Heart left ventricle (tissue), 16 donors: ENCODE measurements around the gene NUP210. TPM values are rescaled to one million over a fixed set of nuclear protein-coding genes. Genes with fewer than 3 reads are reported as not detected.

Experiments
- ATAC-seq, 4 donors: fragments of 200-7000 bp; cut with Tn5 transposase; one replicate each; pipeline ENCODE4 v1.9.1; 2020 to 2022; ENCODE audit warnings: moderate library complexity in 4 of 4, mild to moderate bottlenecking in 3 of 4, moderate number of reproducible peaks in 1 of 4
- DNase-seq, 5 donors: peaks; one replicate each; pipeline ENCODE4 v3.0.0-alpha.2; 2020
- H3K27ac ChIP-seq, 12 donors: fragments of 200-600 bp; sonication (generic) in 4 of 12; one replicate each; pipeline versions ENCODE4 v1.5.0 to v1.8.0; 2016 to 2022; ENCODE audit warnings: mild to moderate bottlenecking in 2 of 12
- H3K27me3 ChIP-seq, 9 donors: fragments of 200-600 bp; sonication (generic) in 2 of 9; one replicate each; pipeline versions ENCODE4 v1.5.1 to v1.8.0; 2016 to 2022; ENCODE audit warnings: mild to moderate bottlenecking in 3 of 9
- H3K36me3 ChIP-seq, 9 donors: fragments of 200-600 bp; sonication (generic) in 2 of 9; one replicate each; pipeline versions ENCODE4 v1.5.0 to v1.8.0; 2018 to 2022; ENCODE audit warnings: mild to moderate bottlenecking in 2 of 9
- H3K4me1 ChIP-seq, 12 donors: fragments of 200-600 bp; sonication (generic) in 4 of 12; one replicate each; pipeline versions ENCODE4 v1.5.0 to v1.8.0; 2016 to 2022; ENCODE audit warnings: mild to moderate bottlenecking in 3 of 12
- H3K4me3 ChIP-seq, 12 donors: fragments of 200-600 bp; sonication (generic) in 4 of 12; one replicate each; pipeline versions ENCODE4 v1.5.0 to v1.8.0; 2017 to 2022; ENCODE audit warnings: mild to moderate bottlenecking in 9 of 12, moderate library complexity in 4 of 12
- H3K9me3 ChIP-seq, 12 donors: fragments of 200-600 bp; sonication (generic) in 4 of 12; one replicate each; pipeline versions ENCODE4 v1.5.0 to v1.8.0; 2016 to 2022; ENCODE audit warnings: mild to moderate bottlenecking in 1 of 12
- CTCF ChIP-seq, 12 donors: fragments of 200-600 bp; sonication (generic) in 4 of 12; IDR thresholded peaks; one replicate each; pipeline versions ENCODE4 v1.5.0 to v1.8.0; 2018 to 2022; ENCODE audit warnings: antibody characterized with exemption in 12 of 12, mild to moderate bottlenecking in 5 of 12
- POLR2A ChIP-seq, 2 donors: fragments of 450-650 bp; IDR thresholded peaks; one replicate each; pipeline ENCODE4 v1.6.1; 2017; ENCODE audit warnings: antibody characterized with exemption in 2 of 2, mild to moderate bottlenecking in 2 of 2, moderate library complexity in 2 of 2
- WGBS, 4 donors: extraction: QIAGEN DNeasy Blood & Tissue Kit in 2 of 4; methylation state at CpG; one replicate each; pipeline versions ENCODE4 v1.1.5 to v1.1.7; 2013 to 2018; 5-methylcytosine and 5-hydroxymethylcytosine counted together
- intact Hi-C, 10 donors: fragments of 100-400 bp; cut with DNase I; formaldehyde crosslinking; loops; one replicate each; pipeline versions ENCODE4 v1.11.1 to v1.14.2; 2022
- polyA plus RNA-seq, 2 donors: library from polyadenylated mRNA; stranded (reverse); fragments of 200-250 nt; gene quantifications; one replicate each; pipeline ENCODE4 v1.2.3, GENCODE V29; 2013
- total RNA-seq, 9 donors: library from RNA; depleted of rRNA in 2 of 9; stranded (reverse); fragments of >200 nt in 2 of 9; fragmentation: NEBNext Ultra II Directional in 3 of 9; extraction: Animal tissue kit (Norgen Biotek cat#: 25700) in 3 of 9; gene quantifications; one replicate each; pipeline versions ENCODE4 v1.1.0 to v1.2.4, GENCODE V29; 2016 to 2023
- donor health status: ischemic (EF 13 %, LVEDD 7.1; RV severe dilation, severe dysfunction).
- donor health status: healthy with polysubstance abuse.
- donor health status: DM: no; HTN: yes; CAD: no.
- donor health status: DM: no; HTN: no; CAD: no.
- donor health status: ischemic (EF 25% LVEDD 6.9; RV normal size, moderate dysfunction).
- donor health status: ischemic (EF 25% LVEDD 5.7; RV mildly dilated, moderate dysfunction).
- donor health status: healthy.
- donor health status: DM: yes; HTN: yes; CAD: no.
- donor health status: ischemic (EF 35%, LVEDD 5.7; RV mildly dilated, moderate dysfunction).
- donor health status: nonischemic (EF 11% LVEDD 7.7; RV severe dilation, severe dysfunction).
- donor health status: DM: yes; HTN: yes; CAD: no.
- donor health status: PGD.
- donor health status: ischemic (EF 29% LVEDD 5.4; RV normal size, mild dysfunction).
- donor health status: nonischemic (EF 23%, LVEDD 6.1; RV moderate dilation, normal function).

Gene NUP210
- total and polyA plus RNA-seq, 11 donors: 1.3 to 9.7 (median 2.6) TPM

- no peaks in the 10 kb centered on the region for H3K36me3 ChIP-seq
- no peak overlapping the region for H3K4me3 ChIP-seq
- H3K27ac ChIP-seq: no peak overlapping the region
- TF ChIP-seq POLR2A (IDR thresholded peaks at IDR 0.05) (no peak), CTCF (IDR thresholded peaks at IDR 0.05) (no peak)
- peak in 1 of 5 donors; percentile 9 for DNase-seq
- intact Hi-C loops: no loop called here
- peaks cover 0 to 15% (median 0%) of the 10 kb centered on the region in 12 donors for H3K9me3 ChIP-seq
- ATAC-seq: no peak
- 87 to 90% (median 90%) methylated on average over 14 of the region's 14 CpGs for whole genome bisulfite sequencing, 4 donors
- peaks cover 0 to 27% (median 5%) of the 10 kb centered on the region in 12 donors for H3K4me1 ChIP-seq
- H3K27me3 ChIP-seq: no peaks in the 10 kb centered on the region
These were observed 153.3 kb downstream of the NUP210 start for GRCh38 chr3:13266651-13267362.

Other genes starting within 250 kb of the NUP210 start
- 10 to 100 TPM; 20.8 to 49.4 (median 30.7) TPM for gene HDAC11, start 60.0 kb upstream of the NUP210 start, total RNA-seq
- gene HDAC11, start 60.0 kb upstream of the NUP210 start, polyA plus RNA-seq: 10 to 100 TPM; 27.2 to 33.7 TPM
- 100 to 1,000 TPM in 2 of 9 donors, 10 to 100 TPM in 7; 31.3 to 118 (median 47.8) TPM for gene FBLN2, start 128.8 kb upstream of the NUP210 start, total RNA-seq
- gene FBLN2, start 128.8 kb upstream of the NUP210 start, polyA plus RNA-seq: 10 to 100 TPM; 16.5 to 42.7 TPM